Amniotic epithelial cell (primary cell): ENCODE data around the gene IKZF2.

Experiments used
- DNase-seq: peaks from one replicate; pipeline ENCODE4 v3.0.0-alpha.2; 2010; ENCODE audit warnings: low read depth

Gene IKZF2

DNA sequence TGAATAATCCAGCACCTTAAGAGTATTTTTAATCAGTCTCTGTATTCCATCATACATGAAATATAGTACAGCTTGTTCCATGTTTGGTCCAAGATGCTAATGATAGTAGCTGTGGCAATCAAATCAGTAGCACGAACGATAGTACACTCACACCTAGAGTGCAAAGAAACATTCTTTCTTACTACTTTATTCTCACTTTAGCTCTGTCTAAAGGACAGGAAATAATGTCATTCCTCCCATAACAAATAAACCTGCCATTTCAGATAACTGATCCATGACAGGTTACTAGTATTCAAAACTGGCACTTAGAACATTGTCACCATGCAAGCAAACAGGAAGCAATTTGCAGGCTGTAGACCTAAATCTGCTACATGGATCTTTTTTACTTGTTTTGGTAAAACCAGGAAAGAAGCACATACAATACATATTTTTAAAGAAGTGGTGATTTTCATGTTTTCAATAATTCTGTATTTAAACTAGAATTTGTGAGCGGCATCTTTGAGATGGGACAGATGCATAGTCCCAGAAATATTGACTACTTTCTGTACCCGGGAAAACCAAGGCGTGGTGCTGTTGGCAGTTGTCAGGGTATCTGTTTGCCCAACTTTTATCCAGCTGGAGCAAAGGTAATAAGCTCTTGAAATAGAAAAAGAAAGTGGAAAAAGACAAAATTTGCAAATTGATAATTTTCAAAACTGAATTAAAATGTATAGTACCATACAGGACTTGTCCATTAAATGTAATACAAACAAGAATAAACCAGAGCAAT is 49.5 kb downstream of the IKZF2 start:
- DNase-seq: no peak

DNA sequence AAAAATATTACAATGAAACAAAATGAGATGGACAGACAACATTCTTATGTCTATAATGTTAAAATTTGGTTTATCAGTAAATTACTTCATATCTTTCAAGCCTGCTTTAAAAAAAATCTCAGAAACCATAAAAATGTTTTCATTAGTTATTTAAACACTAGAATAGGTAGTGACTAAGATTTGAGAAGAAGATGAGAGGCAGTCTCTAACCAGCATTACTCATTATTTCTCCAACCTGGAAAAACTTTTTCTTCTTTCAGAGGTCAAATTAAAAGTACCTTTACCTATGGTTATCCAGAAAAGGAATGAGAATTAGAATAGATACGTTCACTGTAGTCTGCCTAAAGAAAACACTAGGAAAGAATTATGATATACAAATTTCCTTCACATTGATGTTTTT is 50.3 kb downstream of the IKZF2 start:
- no peak for DNase-seq

DNA sequence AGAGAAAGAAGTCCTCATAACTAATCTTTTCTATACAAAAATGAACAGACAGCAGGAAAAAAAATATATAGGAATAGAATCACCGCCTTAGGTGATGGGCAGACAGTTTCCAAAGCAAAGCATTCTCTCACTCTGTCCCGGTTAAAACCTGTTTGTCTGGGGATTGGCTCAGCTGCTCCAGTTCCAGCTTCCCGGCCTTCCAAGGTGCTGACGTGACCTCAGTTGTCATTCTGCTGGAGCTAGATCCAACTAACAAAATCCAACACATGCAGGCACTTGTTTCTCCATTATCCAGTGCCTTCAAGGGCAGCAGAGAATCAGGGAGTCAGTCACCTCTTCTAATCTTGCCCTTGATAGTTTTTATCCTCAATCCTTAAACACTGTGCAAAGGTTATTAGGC is 52.8 kb downstream of the IKZF2 start:
- DNase-seq: no peak

DNA sequence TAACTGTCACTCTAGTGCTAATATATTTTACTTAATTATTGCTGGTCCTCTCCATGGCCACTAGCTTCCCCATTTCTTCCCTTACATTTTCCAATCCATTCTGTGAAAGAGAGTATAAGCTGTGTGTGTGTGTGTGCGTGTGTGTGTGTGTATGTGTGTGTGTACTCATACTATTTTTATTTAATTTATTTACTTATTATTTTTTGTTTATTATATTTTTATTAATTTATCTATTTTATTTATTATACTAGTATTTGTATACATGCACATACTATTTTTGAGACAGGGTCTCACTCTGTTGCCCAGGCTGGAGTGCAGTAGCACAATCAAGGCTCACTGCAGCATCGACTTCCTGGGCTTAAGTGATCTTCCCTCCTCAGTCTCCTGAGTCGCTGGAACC is 59.6 kb downstream of the IKZF2 start:
- DNase-seq: no peak

- no peak for DNase-seq
These were observed 60.6 kb downstream of the IKZF2 start for GRCh38 chr2:213090772-213091171.

DNA sequence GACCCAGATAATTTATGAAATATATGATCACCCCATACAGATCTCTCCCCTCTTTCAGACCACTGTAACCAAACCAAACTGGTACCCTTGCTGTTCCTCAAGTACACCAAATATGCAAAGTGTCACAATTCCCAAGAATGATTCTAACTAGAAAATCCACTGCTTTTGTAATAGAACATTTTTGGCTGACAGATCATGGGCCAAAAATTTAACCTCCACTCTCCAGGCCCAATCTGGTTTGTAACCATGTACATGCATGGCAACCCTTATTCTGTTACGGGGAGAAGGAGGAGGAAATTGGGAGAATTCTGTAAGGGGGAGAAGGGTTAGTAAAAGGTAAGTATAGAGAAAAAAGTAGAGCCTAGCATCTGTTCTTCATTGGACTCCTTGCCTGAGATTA is 62.0 kb downstream of the IKZF2 start:
- peak; percentile 13 for DNase-seq

GRCh38 chr2:213087040-213087439 is 64.4 kb downstream of the IKZF2 start:
- DNase-seq: no peak

DNA sequence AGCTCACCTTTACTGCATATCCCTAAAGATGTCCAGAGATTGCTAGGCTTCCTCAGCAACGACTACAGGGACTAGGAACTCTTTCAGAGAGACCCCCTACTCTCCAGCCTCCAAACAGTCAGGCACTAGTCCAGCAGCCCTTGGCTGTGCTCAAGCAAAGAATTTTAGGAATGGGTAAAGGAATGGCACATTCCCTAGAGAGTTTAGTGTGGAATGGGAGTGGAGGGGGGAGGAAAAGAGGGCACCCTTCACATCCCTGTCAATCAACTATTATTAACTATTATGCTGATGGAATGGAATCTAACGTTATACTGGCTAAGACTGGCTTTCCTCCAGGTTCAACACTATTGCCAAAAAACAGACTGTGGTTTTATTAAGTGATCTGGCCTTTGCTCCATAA is 64.8 kb downstream of the IKZF2 start:
- no peak for DNase-seq

DNA sequence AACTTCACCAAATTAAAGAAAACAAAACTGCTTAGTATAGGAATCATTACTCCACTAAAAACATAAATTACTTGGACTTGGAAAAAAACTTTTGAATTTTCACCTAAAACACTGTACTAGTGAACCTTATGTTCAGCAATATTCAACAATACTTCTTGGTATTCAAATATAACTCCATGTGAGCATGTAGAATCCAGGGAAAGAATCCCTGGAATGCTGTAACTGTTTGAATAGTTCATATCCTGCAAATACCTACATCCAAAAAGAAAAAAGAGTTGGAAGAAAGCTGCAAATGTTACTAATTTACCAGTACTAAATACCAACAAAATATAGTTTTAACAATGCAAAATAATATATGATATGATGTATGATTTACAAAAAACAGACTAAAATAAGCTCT is 65.4 kb downstream of the IKZF2 start:
- no peak for DNase-seq

GRCh38 chr2:213085538-213085937 is 65.9 kb downstream of the IKZF2 start:
- DNase-seq: no peak

GRCh38 chr2:213084261-213084660 is 67.2 kb downstream of the IKZF2 start:
- DNase-seq: no peak

DNA sequence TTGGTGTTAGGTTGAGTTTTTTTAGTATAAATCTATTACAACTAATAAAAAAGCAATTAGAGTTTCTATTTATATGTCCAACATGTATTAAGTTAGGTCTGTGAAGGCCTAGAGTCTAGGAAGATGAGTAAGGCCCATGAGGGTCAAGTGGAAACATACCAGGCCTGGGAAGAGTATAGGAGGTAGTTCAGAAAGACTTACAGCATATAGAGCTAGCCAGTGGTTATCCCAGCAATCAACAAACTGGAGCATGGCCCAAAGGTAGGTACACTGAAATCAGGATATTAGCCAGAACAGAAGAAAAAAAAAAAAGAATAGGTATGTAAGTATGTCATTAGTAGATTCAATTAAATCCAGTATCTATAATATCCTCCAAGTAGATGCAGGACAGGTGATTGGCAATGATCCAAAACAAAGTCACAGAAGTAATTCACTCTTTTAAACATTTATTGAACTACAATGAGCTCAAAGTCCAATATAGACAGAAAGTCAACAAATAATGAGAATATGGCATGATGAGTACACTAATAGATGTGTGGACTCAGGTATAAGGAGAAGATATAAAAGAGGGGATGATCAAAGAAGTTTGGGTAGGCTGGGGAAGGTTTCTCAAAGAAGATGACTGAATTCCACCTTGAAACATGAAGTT is 70.3 kb downstream of the IKZF2 start:
- no peak for DNase-seq

DNA sequence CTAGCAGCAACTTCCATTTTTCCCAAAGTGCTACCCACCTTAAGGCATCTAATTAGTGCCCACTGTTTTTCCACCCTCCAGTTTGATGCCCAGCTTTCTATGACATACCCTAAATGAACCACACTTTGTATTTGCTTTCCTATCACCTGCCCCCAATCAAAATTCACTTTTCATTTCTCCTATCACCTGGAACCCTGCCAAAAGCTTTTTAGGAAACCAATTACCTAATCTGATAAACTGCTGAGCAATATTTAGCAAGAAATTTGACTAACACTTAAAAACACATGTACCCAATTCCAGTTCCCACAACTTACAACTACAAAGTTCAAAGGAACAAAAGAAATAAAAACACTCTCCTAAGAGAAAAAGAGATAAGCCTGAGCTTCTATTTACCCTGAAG is 71.7 kb downstream of the IKZF2 start:
- DNase-seq: no peak

- no peak for DNase-seq
These were observed 72.7 kb downstream of the IKZF2 start for GRCh38 chr2:213078686-213079085.

DNA sequence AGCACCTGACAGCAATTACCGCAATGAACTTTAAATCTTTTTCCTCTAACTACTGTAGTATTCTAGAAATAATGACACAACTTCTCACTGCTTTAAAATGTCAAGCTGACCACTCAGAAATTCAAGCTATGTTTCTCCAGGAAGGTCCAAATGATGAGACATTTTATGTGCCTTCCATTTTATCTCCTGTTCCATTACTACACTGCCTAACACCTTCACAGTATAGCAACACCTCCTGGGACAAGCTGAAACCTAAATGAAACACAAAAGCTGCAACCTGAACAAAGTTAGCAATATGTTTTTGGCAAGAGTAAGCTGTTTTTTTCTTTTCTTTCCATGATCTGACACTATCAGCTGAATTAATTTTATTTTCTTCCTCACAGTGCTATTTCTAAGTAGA is 81.9 kb downstream of the IKZF2 start:
- peak; percentile 7 for DNase-seq

- peak; percentile 64 for DNase-seq
These were observed 82.6 kb downstream of the IKZF2 start for GRCh38 chr2:213068676-213069359.

DNA sequence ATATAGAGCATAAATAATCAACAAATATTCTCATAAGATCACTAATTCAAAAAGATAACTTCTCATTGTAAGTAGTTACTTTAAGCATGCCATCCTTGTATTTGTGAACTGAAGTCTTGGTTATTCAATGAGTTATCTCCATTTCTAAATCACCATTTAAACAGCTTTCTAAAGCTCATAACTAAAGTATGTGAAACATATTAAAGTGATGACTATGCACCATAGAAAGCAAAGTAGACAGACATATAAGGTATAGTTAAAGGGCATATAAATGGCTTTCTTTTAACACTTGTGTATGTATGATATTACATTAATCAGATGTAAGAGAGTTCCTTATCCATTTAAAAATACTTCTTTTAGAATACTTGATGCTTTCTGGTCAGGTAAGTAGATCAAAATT is 83.5 kb downstream of the IKZF2 start:
- peak; percentile 15 for DNase-seq

- DNase-seq: no peak
These were observed 85.0 kb downstream of the IKZF2 start for GRCh38 chr2:213066443-213066743.

DNA sequence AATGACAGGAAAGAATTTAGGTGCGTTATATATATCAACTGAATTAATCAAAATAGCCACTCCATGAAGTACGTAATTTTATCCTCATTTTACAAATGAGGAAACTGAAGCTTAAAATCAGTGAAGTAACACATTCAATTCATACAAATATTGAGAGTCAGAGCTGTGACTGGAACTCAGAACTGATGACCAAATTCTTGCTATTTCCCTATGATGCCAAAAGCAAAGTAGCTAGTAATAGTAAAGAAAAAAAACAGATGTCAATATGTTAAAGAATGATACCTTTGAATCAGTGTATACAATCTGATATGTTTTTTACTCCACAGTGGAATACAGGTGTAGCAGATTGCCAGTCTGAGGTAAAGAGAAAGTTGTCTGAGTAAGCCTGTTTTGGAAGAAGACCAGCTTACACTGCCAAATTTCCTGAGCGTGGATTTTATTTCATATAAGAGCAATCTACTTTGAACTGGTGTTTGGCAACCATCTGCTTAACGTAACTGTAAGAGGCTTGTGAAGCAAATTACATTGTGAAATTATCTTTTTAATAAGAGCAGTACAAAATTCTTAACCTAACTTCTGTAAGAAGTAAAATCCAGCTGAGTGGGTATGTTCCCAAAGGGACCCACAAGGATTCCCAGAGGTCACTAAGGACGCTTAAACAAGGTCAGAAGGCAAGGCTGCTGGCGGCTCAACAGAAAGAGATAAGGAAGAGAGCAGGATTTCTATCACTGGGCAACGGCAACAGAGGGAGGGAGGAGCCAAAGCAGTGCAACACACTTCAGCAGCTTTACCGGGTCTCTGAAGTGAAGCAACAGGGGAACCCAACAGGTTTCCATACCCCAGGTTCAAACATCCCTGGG is 85.6 kb downstream of the IKZF2 start:
- peak; percentile 75 for DNase-seq

- no peak for DNase-seq
These were observed 87.3 kb downstream of the IKZF2 start for GRCh38 chr2:213064099-213064498.

- no peak for DNase-seq
These were observed 93.4 kb downstream of the IKZF2 start for GRCh38 chr2:213057977-213058376.

DNA sequence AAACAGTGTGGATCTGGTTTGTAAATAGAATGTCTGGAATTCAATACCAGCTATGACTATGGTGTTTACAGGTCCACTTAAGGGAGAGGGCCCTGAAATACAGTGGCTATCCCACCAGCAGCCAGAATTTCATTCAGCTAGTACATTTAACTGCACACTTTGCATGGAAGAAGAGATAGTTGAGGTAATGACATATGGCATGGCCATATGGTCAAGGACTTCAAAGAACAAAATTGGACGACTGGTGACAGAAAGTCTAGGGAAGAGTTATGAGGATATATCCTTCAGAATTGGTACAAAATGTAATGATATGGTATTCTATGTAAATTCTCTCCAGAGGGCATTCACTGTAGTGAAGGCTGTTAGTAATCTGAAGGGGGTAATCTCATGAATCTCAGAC is 105.0 kb downstream of the IKZF2 start:
- no peak for DNase-seq

DNA sequence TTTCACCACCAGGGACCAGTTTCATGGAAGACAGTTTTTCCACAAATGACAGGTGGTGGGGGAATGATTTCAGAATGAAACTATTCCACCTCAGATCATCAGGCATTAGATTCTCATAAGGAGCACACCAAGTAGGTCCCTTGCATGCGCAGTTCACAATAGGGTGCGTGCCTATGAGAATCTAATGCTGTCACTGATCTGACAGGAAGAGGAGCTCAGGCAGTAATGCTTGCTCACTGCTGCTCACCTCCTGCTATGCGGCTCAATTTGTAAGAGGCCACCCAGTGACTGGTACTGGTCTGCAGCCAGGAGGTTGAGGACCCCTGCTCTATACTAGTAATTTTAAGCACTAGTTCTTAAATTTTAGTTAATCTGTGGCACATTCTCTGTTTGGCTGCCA is 107.8 kb downstream of the IKZF2 start:
- no peak for DNase-seq
